HepG2 (cell line): ENCODE measurements around the gene GOLT1A. TPM values are rescaled to one million over a fixed set of nuclear protein-coding genes. Genes with fewer than 3 reads are reported as not detected.

Experiments used
- EED ChIP-seq: sonication (generic); formaldehyde crosslinking; IDR thresholded peaks from 2 replicates; pipeline ENCODE4 v1.5.0; 2020; ENCODE audit warnings: mild to moderate bottlenecking, missing genetic modification reagents
- FIP1L1 ChIP-seq: fragments of 200-400 bp; formaldehyde crosslinking; IDR thresholded peaks from 2 replicates; pipeline ENCODE4 v1.6.1; 2018; ENCODE audit warnings: low read depth, mild to moderate bottlenecking, low read length, moderate library complexity, borderline replicate concordance; ENCODE audit not compliant: insufficient read depth
- FOXO4 ChIP-seq: sonication (generic); formaldehyde crosslinking; conservative IDR thresholded peaks from 2 replicates; pipeline ENCODE4 v1.8.1; 2023; ENCODE audit warnings: missing genetic modification reagents
- MAFK ChIP-seq, 2 experiments: IDR thresholded peaks in 1 of 2; conservative IDR thresholded peaks in 1 of 2; 2 replicates each; pipeline ENCODE4 v1.6.1; 2011; ENCODE audit warnings: improper control_type of control experiment in 2 of 2, low read length in 2 of 2
- NFE2L2 ChIP-seq: fragments of 150-350 bp; IDR thresholded peaks from 2 replicates; pipeline ENCODE4 v1.6.1; 2014; ENCODE audit warnings: low read length
- RXRB ChIP-seq: IDR thresholded peaks from 2 replicates; pipeline ENCODE4 v1.6.1; 2016; ENCODE audit warnings: borderline replicate concordance, missing genetic modification reagents, missing compliant biosample characterization
- SIX4 ChIP-seq: sonication (generic); formaldehyde crosslinking; IDR thresholded peaks from 2 replicates; pipeline ENCODE4 v1.4.0; 2020; ENCODE audit warnings: missing genetic modification reagents
- SMAD1 ChIP-seq: sonication (generic); formaldehyde crosslinking; IDR thresholded peaks from 2 replicates; pipeline ENCODE4 v1.4.0; 2020; ENCODE audit warnings: missing genetic modification reagents, low read depth, mild to moderate bottlenecking, borderline replicate concordance
- ZBTB2 ChIP-seq: sonication (generic); formaldehyde crosslinking; IDR thresholded peaks from 2 replicates; pipeline ENCODE4 v1.8.0; 2022; ENCODE audit warnings: low read depth, missing genetic modification reagents
- ZBTB26 ChIP-seq: IDR thresholded peaks from 2 replicates; pipeline ENCODE4 v1.6.1; 2016; ENCODE audit warnings: missing compliant biosample characterization, missing genetic modification reagents, borderline replicate concordance
- ZFP36L1 ChIP-seq: sonication (generic); formaldehyde crosslinking; IDR thresholded peaks from 2 replicates; pipeline ENCODE4 v1.8.0; 2022; ENCODE audit warnings: mild to moderate bottlenecking, missing genetic modification reagents, moderate library complexity
- ZFP41 ChIP-seq: sonication (generic); formaldehyde crosslinking; IDR thresholded peaks from 2 replicates; pipeline ENCODE4 v1.4.0; 2020; ENCODE audit warnings: mild to moderate bottlenecking, missing genetic modification reagents, borderline replicate concordance
- ZFX ChIP-seq: sonication (generic); formaldehyde crosslinking; IDR thresholded peaks from 2 replicates; pipeline ENCODE4 v1.4.0; 2020; ENCODE audit warnings: mild to moderate bottlenecking, low read depth, missing genetic modification reagents, moderate library complexity
- ZGPAT ChIP-seq: IDR thresholded peaks from 2 replicates; pipeline ENCODE4 v1.6.1; 2016; ENCODE audit warnings: mild to moderate bottlenecking
- ZKSCAN5 ChIP-seq: sonication (generic); formaldehyde crosslinking; IDR thresholded peaks from 2 replicates; pipeline ENCODE4 v1.5.1; 2020; ENCODE audit warnings: mild to moderate bottlenecking, missing genetic modification reagents
- ZNF12 ChIP-seq: sonication (generic); formaldehyde crosslinking; IDR thresholded peaks from 2 replicates; pipeline ENCODE4 v1.5.0; 2020; ENCODE audit warnings: missing genetic modification reagents
- ZNF460 ChIP-seq: sonication (generic); formaldehyde crosslinking; IDR thresholded peaks from 2 replicates; pipeline ENCODE4 v1.5.1; 2020; ENCODE audit warnings: missing genetic modification reagents, mild to moderate bottlenecking, borderline replicate concordance
- ZNF512B ChIP-seq: sonication (generic); formaldehyde crosslinking; IDR thresholded peaks from 2 replicates; pipeline ENCODE4 v1.5.1; 2020; ENCODE audit warnings: missing genetic modification reagents, mild to moderate bottlenecking, borderline replicate concordance
- ZNF567 ChIP-seq: sonication (generic); formaldehyde crosslinking; IDR thresholded peaks from 2 replicates; pipeline ENCODE4 v1.8.1; 2023; ENCODE audit warnings: mild to moderate bottlenecking, missing genetic modification reagents, borderline replicate concordance
- ZNF792 ChIP-seq: IDR thresholded peaks from 2 replicates; pipeline ENCODE4 v1.6.1; 2016
- polyA plus RNA-seq, 8 experiments: library from polyadenylated mRNA; depleted of rRNA in 3 of 8; stranded (reverse) in 7 of 8; unstranded in 1 of 8; fragments of >200 nt; fragmentation: Illumina TruSeq in 4 of 8; extraction: Trizol in 4 of 8; gene quantifications; 2 replicates each; pipeline versions ENCODE4 v1.2.1 to v1.2.3, GENCODE V29; 2011 to 2016; ENCODE audit warnings: low read depth in 4 of 8, missing spikeins in 1 of 8, mixed read lengths in 1 of 8; ENCODE audit not compliant: insufficient read depth in 1 of 8
- total RNA-seq, 5 experiments: library from RNA; depleted of rRNA; stranded (reverse); fragments of >200 nt; fragmentation: Illumina TruSeq; extraction: Trizol; gene quantifications; 2 replicates each; pipeline ENCODE4 v1.2.3, GENCODE V29; 2016; ENCODE audit warnings: low read depth in 1 of 5

Gene GOLT1A
- total and polyA plus RNA-seq, 2 of the 13 experiments (the other 11 are each of a cell fraction or from before 2014, with no cell fraction given): 25.8 to 28.0 TPM

- no peak for TF ChIP-seq ZNF512B
- TF ChIP-seq FOXO4 (CRISPR knock-in tag): 0 out of 2 replicates have a peak, but pooled peaks have one; percentile 29
- no peak for TF ChIP-seq ZNF460 (CRISPR knock-in tag)
- no peak for TF ChIP-seq MAFK (conservative IDR thresholded peaks at IDR 0.05 in 1 of 2, IDR thresholded peaks at IDR 0.05 in 1 of 2; ENCODE audit: low read length in 2 of 2)
- TF ChIP-seq EED: no peak
- no peak for TF ChIP-seq SIX4 (CRISPR knock-in tag)
- TF ChIP-seq ZNF567 (CRISPR knock-in tag): no peak
- TF ChIP-seq NFE2L2: no peak
- TF ChIP-seq ZGPAT (CRISPR knock-in tag): peak; percentile 32; the same call in 1 of the 2 replicates
- no peak; the same call in 1 of the 2 replicates for TF ChIP-seq SMAD1 (CRISPR knock-in tag)
- no peak for TF ChIP-seq ZFP36L1
- no peak for TF ChIP-seq ZFP41 (CRISPR knock-in tag)
- TF ChIP-seq ZFX: peak; percentile 66
- no peak for TF ChIP-seq ZNF792
- TF ChIP-seq ZBTB2 (CRISPR knock-in tag): no peak
- peak; percentile 20; the same call in 1 of the 2 replicates for TF ChIP-seq RXRB (CRISPR knock-in tag)
- no peak for TF ChIP-seq ZKSCAN5 (CRISPR knock-in tag)
- TF ChIP-seq ZNF12: no peak
- no peak for TF ChIP-seq ZBTB26 (CRISPR knock-in tag)
- no peak for TF ChIP-seq FIP1L1
Observed at GRCh38 chr1:204190212-204191211, 23.3 kb downstream of the GOLT1A start (continued).
